GM18517 (cell line): ENCODE results near the gene NUBP2.
"Not testable (repeated sequence)": the region's sequence is repeated elsewhere in the genome, so short reads cannot be mapped to it uniquely, and the experiment has no call there.

ENCODE experiments used
- ATAC-seq: cut with Tn5 transposase; IDR thresholded peaks from one replicate; pipeline ENCODE4 v1.9.1; 2021; ENCODE audit warnings: mild to moderate bottlenecking, moderate library complexity; ENCODE audit not compliant: unreplicated experiment

NUBP2 gene

DNA sequence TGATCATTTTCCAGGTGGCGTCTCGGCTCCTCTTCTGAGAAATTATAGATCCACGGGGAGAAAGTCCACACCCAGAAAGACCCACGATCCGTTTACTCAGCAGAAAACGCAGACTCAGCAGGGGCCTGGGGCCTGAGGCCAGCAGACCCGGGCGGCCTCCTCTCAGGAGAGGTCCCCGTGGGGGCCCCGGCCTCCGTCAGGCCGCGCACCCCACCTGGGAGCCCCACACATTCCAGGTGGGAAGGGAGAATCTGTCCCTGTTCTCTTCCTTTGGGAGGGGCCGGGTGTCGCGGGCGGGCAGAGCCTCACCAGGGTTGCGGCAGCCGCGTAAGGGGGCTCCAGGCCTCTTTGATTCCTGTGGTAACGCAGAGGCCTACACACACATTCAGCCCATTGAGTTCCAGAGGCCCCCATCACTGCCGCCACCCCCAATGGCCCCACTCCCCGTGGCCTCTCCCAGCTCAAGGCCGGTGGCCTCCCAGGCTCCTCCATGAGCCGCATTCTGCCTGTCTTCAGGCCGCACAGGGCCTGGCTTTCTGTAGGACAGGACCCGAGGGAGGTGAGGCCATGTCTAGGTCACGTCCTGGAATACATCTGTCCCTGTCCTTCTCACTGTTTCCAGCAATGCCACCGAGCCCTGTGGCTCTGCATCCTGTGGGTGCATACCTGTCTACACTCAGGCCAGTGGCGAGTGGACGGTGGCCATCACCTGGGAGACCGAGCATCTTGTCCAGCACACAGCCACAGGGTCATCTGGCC is 12.3 kb downstream of the NUBP2 start:
- no peak for ATAC-seq

GRCh38 chr16:1799263-1799662 is 16.5 kb downstream of the NUBP2 start:
- not testable (repeated sequence) for ATAC-seq

DNA sequence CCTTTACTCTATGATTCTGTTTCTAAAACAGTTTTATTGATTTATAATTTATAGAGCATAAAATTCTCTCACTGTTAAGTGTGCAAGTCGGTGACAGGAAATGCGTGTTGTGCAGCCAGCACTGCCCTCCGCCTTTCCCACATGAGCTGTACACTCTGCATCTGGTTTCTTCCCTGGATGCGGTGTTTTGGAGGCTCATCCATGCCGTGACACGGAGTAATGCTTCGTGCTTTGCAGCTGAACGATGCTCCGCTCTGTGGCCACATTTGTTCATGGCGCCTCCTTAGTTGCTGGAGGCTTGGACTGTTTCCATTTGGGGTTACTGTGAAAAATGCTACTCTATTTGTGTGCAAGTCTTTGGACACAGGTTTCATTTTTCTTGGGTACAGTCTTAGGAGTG is 17.9 kb downstream of the NUBP2 start:
- no peak for ATAC-seq

- ATAC-seq = no peak
These were observed 24.9 kb downstream of the NUBP2 start for GRCh38 chr16:1807626-1808025.

DNA sequence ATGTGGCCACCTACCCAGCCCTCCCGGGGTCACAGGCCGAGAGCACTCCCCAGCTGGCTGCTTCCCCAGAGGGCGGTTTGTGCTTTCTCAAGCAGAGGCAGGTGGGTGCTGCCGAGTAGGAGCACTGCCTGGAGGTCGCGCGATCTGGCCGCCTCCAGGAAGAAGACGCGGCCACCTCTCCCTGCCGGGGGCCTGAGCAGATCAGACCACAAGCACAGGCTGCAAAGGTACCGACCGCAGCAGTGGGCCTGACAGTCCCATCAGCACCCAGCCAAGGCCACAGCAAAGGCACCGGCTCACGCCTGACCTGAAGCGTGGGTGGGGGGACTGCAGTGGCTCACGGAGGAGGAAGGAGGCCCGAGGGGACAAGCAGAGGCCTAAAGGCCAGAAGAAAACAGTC is 25.9 kb downstream of the NUBP2 start:
- ATAC-seq = no peak

DNA sequence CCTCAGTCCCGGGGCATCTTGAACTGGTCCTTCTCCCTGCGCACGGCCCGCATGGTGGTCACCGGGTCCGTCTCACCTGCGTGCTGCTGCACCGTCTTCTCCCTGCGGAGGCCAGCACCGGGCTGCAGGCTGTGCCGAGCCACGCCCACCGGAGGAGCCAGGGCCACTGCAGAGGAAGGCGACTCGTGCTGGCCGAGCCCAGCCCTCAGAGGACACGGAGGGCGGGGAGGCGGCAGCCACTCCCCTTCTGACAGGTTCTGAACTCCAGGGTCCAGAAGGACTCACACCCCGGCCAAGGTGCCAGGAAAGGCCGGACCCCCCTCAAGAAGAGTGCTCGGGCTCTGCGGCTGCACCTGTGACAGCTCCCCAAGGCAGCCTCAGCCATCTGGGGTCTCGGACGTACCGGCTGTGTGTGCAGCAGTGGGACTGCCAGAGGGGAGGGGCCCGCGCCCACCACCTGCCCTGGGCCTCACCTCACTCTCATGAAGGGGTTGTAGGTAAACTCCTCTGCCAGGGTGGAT is 26.6 kb downstream of the NUBP2 start:
- no peak for ATAC-seq

- ATAC-seq = no peak
These were observed 27.3 kb downstream of the NUBP2 start for GRCh38 chr16:1810106-1810505.

GRCh38 chr16:1810536-1810935 is 27.8 kb downstream of the NUBP2 start:
- ATAC-seq = no peak

- no peak for ATAC-seq
These were observed 30.0 kb downstream of the NUBP2 start for GRCh38 chr16:1812732-1813163.

GRCh38 chr16:1815461-1815860 is 32.7 kb downstream of the NUBP2 start:
- no peak for ATAC-seq

GRCh38 chr16:1816396-1817275 is 33.9 kb downstream of the NUBP2 start:
- no peak for ATAC-seq

- ATAC-seq = no peak
These were observed 34.5 kb downstream of the NUBP2 start for GRCh38 chr16:1817276-1817589.

DNA sequence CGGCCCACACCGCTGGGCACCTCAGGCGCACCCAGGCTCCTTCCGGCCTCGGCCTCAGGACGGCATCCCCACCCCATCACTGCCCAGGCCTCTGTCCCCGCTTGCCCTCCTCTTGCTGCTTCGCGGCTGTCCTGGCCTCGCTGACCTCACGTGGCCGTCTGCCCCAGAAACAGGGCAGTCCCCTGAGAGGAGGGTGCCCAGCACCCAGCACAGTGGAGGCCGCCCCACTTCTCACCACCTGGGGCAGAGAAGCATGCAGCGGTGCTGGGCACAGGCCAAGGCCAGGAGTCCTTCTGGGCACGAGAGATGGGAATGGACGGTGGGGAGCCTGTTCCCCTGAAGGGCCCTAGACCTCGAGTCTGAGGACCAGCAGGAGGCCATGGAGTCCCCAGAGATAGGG is 35.0 kb downstream of the NUBP2 start:
- ATAC-seq = no peak

DNA sequence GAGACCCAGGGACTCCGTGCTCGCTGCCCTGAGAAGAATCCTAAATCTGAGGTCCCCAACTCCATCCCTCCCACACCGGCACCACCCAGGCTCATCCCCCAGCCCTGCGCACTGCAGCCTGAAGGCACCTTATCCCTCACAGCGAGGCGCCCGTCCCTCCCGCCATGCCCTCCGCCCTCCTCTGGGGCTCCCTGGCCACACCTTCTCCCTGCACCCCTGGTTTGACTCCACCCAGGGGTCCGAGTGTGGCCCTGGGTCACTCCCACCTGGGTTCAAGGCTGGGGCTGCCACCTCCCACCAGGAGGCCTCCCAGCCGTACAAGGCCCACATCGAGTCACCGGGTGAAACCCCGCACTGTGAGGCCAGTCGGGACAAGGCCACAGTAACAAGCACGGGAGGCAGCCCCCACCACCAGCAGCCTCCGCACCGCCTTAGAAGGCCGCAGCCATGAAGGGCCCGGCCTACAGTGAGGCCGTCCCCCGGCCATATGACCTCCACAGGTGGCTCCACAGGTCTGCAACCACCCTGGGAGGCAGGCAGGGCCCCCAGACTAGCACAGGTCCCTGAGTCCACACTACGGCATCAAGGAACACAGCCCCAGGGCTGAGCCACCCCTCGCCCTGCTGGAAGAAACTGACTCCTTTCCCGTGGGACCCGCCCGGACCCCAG is 35.6 kb downstream of the NUBP2 start:
- ATAC-seq = no peak

DNA sequence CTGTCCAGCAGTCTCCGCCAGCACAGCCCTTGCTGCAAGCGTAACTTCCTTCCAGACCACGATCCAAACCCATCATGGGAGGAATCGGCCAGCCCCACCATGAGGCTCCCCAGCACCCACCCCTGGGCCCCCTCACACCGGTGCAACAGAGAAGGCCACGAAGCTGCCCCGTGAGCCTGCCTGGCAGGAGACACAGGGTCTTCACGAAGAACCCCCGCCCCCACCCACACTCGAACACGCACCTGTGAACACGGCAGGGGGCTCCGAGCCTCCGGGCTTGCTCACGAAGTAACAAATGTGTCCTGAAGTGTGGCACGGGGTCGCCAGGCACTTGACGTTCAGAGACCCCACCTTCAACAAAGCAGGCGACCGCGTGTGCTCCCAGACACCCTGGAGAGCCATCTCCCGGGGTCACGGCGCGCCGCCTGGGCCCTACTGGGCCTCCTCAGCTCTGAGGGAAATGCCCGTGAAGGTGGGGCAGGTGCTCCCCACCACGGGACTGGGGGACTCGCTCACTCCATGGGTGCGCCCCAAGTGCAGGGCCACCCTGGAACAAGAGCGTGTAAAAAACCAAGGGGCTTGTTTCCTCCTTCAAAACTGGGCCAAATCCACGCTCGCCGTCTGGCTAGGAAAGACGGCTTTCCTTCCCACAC is 36.2 kb downstream of the NUBP2 start:
- no peak for ATAC-seq

DNA sequence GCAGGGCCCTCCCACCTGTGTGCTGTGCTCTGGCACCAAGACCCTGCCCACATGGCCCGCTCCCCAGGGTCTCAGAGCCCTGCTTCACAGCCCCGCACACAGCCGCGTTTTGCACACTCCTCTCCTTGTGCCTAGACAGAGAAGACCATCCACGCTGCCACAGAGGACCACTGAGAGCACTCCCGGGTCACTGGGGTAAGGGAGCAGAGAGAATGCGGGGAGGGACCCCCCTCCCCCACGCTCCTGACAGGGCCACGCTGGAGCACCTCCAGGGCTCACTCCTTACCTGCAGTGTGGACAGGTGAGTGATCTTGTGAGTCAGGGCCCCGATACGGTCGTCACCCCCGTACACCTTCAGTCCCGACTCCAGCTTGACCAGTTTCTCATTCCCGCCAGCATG is 36.9 kb downstream of the NUBP2 start:
- no peak for ATAC-seq

- no peak for ATAC-seq
These were observed 37.6 kb downstream of the NUBP2 start for GRCh38 chr16:1820096-1820945.

DNA sequence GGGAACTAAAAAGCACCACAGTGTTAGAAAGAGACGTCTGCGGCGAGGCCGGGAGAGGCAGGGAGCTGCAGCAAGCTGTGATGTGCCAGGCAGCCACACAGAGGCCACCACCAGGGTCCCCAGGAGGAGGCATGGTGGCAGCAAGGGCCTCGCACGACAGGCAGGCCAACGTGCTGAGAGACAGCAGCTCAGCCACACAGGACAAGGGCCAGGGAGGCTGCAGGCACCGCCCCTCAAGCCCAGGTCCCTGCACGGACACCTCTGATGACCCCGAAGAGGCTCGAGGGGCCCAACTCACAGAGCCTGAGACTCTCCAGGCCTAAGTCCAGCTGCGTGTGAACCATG is 38.2 kb downstream of the NUBP2 start:
- ATAC-seq = no peak

DNA sequence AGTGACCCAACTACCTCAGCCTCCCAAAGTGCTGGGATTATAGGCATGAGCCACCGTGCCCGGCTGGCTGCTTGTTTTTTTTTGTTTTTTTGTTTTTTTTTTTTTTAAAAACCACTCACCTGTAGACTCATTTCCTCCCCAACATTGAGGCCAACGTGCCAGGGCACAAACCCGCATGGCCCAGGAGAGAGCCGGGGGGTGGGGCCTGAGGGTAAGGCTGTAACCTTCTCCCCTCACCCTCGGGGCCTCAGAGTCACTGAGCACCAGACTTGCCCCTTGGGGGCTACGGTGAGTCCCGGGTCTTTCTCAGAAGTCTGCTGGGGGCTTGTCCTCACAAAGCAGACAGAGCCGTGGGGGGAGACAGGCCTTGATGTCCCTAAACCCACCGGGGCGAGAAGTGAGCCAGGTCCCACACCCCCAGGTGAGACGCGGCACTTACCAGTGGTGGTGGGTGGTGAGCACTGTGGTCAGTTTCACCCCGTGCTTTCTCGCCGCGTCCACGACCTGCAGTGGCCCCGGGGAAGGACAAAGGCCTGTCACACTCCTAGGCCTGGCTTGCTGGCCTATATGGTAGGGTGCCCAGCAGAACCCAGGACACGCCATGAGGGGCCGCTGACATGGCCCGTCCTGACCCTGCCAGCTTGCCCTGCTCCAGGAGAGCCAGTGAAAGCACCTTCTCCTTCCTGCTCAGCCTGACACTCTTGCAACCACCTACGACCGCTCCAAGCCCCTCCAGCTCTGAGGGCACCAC is 39.3 kb downstream of the NUBP2 start:
- no peak for ATAC-seq

DNA sequence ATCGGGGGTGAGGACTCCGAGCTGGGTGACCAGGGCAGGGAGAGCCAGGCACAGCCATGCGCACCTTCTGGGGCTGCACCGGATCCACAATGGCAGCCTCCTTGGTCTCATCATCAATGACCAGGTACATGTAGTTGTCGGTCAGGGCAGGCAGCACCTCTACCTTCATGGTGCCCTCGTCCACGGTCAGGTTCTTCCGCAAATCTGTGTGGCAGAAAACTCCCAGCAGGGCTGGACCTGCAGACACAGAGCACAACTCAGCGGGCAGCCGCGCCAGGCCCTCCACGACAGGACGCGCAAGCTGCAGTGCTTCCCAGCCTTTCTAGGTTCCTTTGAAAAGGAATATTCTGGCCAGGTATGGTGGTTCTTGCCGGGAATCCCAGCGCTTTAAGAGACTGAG is 40.0 kb downstream of the NUBP2 start:
- ATAC-seq = no peak
